ENCODE results near the gene CCDC178.

DNA sequence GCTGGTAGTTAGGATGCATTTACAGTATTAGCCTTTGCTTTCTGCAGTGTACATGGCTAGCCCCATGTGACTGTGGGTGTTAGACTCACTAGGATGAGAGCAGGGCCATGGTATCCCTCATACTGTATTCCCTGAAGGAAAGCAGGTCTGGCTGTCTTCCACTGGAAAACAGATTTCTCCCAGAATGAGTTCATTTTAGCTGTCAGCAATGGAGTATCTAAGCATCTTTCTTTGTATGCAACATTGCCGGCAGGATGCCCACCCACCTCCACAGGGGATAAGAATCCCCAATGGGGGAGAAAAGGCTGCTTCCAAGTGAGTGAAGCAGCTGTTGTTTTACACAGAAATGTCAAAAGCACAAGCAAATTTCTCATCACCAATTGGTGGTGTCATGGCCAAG is 525.0 kb downstream of the CCDC178 start:
- TF ChIP-seq, protein P1, sequence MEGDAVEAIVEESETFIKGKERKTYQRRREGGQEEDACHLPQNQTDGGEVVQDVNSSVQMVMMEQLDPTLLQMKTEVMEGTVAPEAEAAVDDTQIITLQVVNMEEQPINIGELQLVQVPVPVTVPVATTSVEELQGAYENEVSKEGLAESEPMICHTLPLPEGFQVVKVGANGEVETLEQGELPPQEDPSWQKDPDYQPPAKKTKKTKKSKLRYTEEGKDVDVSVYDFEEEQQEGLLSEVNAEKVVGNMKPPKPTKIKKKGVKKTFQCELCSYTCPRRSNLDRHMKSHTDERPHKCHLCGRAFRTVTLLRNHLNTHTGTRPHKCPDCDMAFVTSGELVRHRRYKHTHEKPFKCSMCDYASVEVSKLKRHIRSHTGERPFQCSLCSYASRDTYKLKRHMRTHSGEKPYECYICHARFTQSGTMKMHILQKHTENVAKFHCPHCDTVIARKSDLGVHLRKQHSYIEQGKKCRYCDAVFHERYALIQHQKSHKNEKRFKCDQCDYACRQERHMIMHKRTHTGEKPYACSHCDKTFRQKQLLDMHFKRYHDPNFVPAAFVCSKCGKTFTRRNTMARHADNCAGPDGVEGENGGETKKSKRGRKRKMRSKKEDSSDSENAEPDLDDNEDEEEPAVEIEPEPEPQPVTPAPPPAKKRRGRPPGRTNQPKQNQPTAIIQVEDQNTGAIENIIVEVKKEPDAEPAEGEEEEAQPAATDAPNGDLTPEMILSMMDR (IDR thresholded peaks at IDR 0.05): no peak
- TF ChIP-seq EP300 (IDR thresholded peaks at IDR 0.05) (no peak), POLR2AphosphoS5 (IDR thresholded peaks at IDR 0.05) (no peak), POLR2A (IDR thresholded peaks at IDR 0.05; ENCODE audit: low read depth) (no peak)

Data from esophagus muscularis mucosa (tissue), 4 donors.